Superior temporal gyrus (tissue), 1 donor: ENCODE data around the gene TEX13A.
"Not testable (repeated sequence)": the region's sequence is repeated elsewhere in the genome, so short reads cannot be mapped to it uniquely, and the experiment has no call there.

Experiments
- DNase-seq: peaks from one replicate; pipeline ENCODE4 v3.0.0-alpha.2; 2016; ENCODE audit errors: extremely low spot score

The TEX13A gene, protein sequence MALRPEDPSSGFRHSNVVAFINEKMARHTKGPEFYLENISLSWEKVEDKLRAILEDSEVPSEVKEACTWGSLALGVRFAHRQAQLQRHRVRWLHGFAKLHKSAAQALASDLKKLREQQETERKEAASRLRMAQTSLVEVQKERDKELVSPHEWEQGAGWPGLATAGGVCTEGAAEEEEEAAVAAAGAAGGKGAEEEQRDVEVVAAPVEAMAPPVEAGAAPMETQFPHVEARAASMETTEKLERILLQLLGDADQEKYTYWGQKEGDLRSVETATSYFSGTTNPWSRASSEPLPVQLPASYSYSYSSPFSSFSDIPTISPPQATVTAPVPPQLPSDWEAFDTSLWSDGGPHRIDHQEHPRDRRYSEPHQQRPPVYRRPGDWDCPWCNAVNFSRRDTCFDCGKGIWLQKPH

GRCh38 chrX:105220636-105221035, at the start of gene TEX13A:
TSS of gene TEX13A (minus strand) at chrX:105220694. CDS start at chrX:105220397, 297 bp downstream.
- DNase-seq, result no peak

DNA sequence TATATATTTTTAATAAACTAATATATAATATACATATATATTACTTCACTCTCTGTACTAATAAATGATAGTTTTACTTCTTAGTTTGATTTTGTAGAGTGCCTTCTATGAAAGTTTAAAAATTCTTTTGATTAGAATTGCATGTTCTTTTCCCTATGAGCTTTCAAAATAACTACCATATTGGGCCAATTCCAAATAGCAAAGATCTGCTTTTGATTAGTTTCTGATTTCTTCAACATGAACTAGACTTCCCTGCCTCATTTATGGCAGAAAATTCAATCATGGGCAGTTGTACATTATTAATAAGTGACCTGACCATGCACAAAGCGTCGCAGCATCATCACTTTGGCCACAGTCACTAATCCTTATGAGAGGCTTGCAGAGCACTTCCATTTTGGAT, 48.9 kb upstream of the TEX13A start:
- DNase-seq, result no peak

- DNase-seq, result no peak
Measured at GRCh38 chrX:105267167-105267566, 46.7 kb upstream of the TEX13A start.

GRCh38 chrX:105266456-105266855, 46.0 kb upstream of the TEX13A start:
- no peak for DNase-seq

DNA sequence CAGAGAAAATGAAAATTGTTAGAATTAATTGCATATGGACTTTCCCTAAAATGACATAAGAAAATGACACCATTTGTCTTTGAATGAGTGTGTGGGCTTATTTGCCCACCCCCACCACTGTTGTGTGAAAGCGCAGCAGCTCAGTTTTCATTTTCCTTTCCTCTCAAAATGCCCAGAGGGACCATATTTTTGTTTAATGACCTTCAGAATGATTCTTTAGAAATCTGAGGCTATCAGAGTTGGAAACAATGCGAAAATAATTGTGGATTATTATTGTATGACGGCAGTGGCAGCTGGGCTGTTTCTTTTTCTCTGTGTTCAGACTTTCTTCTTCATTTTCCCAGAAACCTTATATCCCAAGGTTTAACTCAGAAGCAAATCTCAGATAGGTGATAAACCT, 44.6 kb upstream of the TEX13A start:
- DNase-seq, result no peak

GRCh38 chrX:105263801-105264200, 43.3 kb upstream of the TEX13A start:
- no peak for DNase-seq

DNA sequence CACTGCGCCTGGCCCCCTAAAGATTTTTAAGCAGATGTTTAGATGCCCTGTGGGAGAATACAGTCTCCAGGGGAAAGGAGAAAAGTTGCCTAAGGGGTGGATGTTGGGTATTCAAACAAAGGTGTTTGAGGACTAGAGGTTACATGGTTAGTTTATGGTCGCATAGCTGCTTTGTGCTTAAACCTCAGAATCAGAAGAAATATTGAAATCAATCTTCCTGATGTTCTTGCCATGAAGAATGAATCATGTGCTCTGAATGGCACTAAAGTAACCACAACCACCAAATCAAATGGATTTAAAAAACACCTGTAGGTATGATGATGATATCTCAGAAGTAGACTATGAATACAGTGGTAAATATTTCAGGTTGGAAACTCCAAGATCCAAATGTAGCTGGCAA, 42.7 kb upstream of the TEX13A start:
- DNase-seq, result no peak

- no peak for DNase-seq
Measured at GRCh38 chrX:105260291-105261043, 40.0 kb upstream of the TEX13A start.

DNA sequence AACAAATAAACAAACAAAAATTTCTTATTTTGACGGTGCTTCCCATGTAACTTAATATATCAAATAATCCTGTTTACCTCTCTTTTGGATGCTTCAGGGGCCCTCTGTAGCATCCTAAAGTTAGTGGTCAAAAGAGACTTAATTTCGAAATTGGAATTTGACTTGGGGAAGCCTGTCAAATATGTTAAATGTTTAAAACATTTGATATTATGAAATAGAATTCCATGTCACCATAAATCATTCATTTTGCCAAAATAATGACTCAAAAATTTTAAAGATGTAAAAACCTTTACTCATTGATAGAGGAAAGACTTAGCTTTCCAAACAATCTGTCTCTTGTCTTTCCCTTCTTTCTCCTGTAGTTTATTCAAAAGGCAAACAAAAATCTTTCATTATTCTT, 20.6 kb upstream of the TEX13A start:
- no peak for DNase-seq

- not testable (repeated sequence) for DNase-seq
Measured at GRCh38 chrX:105237407-105237806, 16.9 kb upstream of the TEX13A start.

- DNase-seq, result no peak
Measured at GRCh38 chrX:105229146-105229545, 8.7 kb upstream of the TEX13A start.

- DNase-seq, result no peak
Measured at GRCh38 chrX:105228602-105229001, 8.1 kb upstream of the TEX13A start.

GRCh38 chrX:105226499-105226898, 6.0 kb upstream of the TEX13A start:
- DNase-seq, result no peak

- no peak for DNase-seq
Measured at GRCh38 chrX:105221374-105221773, 880 bp upstream of the TEX13A start.

- no peak for DNase-seq
Measured at GRCh38 chrX:105219454-105220401, 766 bp downstream of the TEX13A start.

DNA sequence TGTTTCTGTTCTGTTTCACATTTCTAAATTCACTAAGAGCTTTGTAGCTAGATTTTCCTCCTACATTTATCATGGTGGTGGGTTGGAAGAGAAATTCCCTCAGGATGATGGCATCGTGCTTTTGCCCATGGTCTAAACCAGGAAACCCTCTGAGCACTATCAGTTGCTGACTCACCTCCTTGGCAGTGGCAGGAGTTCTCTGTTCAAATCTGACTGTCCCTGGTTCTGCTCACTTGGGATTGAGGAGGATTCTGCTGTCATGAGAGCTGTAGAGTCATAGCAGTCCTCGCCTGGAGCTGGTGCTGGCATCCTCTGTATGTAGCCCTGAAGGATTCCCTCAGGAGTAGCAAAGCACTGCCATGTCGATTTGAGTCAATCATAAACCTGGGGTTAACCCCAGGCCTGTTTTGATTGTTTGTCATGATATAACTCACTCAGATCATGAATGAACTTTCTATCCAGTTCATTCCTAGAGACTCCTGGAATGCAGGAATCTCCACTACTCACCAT, 9.4 kb downstream of the TEX13A start:
- DNase-seq, result no peak

DNA sequence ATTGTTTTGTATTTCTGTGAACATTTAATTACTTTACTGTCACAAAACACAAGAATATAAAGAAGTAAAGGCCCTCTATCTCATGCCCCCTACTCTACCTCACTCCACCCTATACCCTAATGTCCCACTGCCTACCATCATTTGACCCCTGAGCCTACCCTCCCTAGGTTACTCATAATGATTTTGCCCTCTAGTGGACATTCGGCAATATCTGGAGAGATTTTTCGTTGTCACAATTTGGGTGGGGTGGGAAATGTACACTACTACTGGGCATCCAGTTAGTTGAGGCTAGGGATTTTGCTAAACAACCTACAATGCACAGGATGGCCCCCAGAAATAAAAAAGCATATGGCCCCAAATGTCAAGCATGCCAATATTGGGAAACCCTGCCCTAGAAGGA, 10.2 kb downstream of the TEX13A start:
- no peak for DNase-seq

- no peak for DNase-seq
Measured at GRCh38 chrX:105209406-105209805, 11.1 kb downstream of the TEX13A start.

- DNase-seq, result peak; percentile 6
Measured at GRCh38 chrX:105191878-105192277, 28.6 kb downstream of the TEX13A start.

GRCh38 chrX:105190252-105190853, 30.1 kb downstream of the TEX13A start:
- DNase-seq, result peak; percentile 60

- DNase-seq, result no peak
Measured at GRCh38 chrX:105189093-105189492, 31.4 kb downstream of the TEX13A start.
